Measurements from ENCODE around the gene ADAM11. TPM values are rescaled to one million over a fixed set of nuclear protein-coding genes. Genes with fewer than 3 reads are reported as not detected.
"Not testable (repeated sequence)": the region's sequence is repeated elsewhere in the genome, so short reads cannot be mapped to it uniquely, and the experiment has no call there.

Gene ADAM11, protein sequence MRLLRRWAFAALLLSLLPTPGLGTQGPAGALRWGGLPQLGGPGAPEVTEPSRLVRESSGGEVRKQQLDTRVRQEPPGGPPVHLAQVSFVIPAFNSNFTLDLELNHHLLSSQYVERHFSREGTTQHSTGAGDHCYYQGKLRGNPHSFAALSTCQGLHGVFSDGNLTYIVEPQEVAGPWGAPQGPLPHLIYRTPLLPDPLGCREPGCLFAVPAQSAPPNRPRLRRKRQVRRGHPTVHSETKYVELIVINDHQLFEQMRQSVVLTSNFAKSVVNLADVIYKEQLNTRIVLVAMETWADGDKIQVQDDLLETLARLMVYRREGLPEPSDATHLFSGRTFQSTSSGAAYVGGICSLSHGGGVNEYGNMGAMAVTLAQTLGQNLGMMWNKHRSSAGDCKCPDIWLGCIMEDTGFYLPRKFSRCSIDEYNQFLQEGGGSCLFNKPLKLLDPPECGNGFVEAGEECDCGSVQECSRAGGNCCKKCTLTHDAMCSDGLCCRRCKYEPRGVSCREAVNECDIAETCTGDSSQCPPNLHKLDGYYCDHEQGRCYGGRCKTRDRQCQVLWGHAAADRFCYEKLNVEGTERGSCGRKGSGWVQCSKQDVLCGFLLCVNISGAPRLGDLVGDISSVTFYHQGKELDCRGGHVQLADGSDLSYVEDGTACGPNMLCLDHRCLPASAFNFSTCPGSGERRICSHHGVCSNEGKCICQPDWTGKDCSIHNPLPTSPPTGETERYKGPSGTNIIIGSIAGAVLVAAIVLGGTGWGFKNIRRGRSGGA
- 10.4 and 12.3 TPM in 2 replicates for polyA plus RNA-seq (2014; cell fraction: cytosol; rRNA removed)
- 97.2 and 118 TPM in 2 replicates for polyA plus RNA-seq (2014; cell fraction: nucleus; rRNA removed)

GRCh38 chr17:44758414-44759085 is at the start of gene ADAM11:
ADAM11 (plus strand) TSS chr17:44758988; CDS start chr17:44759200, 212 bp downstream.
- DNase-seq (ENCODE audit: low spot score) = no peak

DNA sequence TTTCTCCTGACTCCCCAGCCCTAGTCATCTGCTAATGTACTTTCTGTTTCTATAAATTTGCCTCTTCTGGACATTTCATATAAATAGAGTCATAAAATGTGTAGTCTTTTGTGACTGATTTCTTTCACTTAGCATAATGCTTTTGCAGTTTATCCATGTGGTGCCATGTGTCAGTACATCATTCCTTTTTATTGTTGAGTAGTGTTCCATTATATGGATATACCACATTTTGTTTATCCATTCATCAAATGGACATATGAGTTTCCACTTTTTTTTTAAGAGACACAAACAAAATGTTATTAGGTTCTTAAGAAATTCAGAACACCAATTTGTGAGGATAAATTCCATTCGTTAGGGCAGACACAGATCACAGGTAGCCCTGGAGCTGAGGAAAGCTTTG is 39.3 kb upstream of the ADAM11 start:
- no peak for DNase-seq (ENCODE audit: low spot score)

GRCh38 chr17:44722254-44722653 is 36.5 kb upstream of the ADAM11 start:
- no peak for DNase-seq (ENCODE audit: low spot score)

- not testable (repeated sequence) for DNase-seq (ENCODE audit: low spot score)
Measured at GRCh38 chr17:44726121-44726520, 32.7 kb upstream of the ADAM11 start.

- DNase-seq (ENCODE audit: low spot score) = no peak
Measured at GRCh38 chr17:44733753-44734152, 25.0 kb upstream of the ADAM11 start.

GRCh38 chr17:44734272-44734671 is 24.5 kb upstream of the ADAM11 start:
- no peak for DNase-seq (ENCODE audit: low spot score)

GRCh38 chr17:44736551-44737240 is 22.1 kb upstream of the ADAM11 start:
- no peak for DNase-seq (ENCODE audit: low spot score)

- DNase-seq (ENCODE audit: low spot score) = no peak
Measured at GRCh38 chr17:44738214-44738906, 20.4 kb upstream of the ADAM11 start.

- no peak for DNase-seq (ENCODE audit: low spot score)
Measured at GRCh38 chr17:44741316-44741715, 17.5 kb upstream of the ADAM11 start.

DNA sequence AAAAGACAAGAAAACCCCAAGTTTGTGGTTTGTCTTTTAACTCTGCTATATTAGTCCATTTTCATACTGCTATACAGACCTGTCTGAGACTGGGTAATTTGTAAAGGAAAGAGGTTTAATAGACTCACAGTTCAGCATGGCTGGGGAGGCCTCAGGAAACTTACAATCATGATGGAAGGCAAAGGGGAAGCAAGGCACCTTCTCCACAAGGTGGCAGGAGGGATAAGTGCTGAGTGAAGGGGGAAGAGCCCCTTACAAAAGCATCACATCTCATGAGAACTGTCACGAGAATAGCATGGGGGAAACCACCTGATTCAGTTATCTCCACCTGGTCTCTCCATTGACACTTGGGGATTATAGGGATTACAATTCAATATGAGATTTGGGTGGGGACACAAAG is 13.5 kb upstream of the ADAM11 start:
- no peak for DNase-seq (ENCODE audit: low spot score)

- not testable (repeated sequence) for DNase-seq (ENCODE audit: low spot score)
Measured at GRCh38 chr17:44745738-44746137, 13.1 kb upstream of the ADAM11 start.

GRCh38 chr17:44747566-44747965 is 11.2 kb upstream of the ADAM11 start:
- DNase-seq (ENCODE audit: low spot score) = no peak

DNA sequence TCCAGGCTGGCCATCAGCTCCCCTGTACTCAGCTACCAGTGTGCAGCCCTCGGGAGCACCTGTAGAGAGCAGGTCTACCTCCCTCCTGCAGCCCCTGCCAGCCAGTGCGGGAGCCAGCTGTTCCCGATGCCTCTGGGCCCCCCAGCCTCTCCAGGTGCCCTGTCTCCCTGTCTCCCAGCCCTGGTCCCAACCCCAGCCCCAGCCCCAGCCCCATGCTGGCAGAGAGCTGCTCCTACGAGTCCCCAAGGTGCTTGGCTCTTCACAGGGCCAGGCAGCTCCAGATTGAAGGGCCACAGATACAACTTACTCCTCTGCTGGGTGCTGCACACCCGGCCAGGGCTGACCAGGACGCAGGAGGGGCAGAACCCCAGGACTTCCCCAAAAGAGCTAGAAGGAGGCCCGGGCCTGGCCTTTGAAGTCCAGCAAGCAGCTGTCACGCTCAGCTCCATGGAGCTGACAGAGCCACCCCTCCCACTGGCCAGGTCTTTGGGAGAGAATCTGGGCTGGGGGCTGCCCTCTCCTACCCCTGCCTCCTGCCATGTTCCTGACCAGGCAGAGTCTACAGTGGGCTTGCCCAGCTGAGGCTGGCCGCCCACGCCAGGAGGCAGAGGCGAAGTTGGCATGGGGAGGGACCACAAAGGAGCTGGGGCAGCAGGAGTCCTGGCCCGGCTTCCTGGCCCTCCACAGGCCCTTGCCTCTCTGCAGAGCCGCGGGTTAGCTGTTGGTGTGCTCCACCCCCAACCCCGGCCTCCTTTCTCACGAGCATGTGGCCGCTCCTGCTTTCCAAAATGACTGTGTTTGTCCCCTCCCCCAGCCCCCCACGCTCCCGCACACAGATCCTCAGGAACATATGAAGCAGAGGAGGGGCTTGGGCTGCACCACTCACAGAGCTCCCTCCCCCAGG is 9.5 kb upstream of the ADAM11 start:
- no peak for DNase-seq (ENCODE audit: low spot score)

- DNase-seq (ENCODE audit: low spot score) = no peak
Measured at GRCh38 chr17:44749980-44750318, 8.8 kb upstream of the ADAM11 start.

DNA sequence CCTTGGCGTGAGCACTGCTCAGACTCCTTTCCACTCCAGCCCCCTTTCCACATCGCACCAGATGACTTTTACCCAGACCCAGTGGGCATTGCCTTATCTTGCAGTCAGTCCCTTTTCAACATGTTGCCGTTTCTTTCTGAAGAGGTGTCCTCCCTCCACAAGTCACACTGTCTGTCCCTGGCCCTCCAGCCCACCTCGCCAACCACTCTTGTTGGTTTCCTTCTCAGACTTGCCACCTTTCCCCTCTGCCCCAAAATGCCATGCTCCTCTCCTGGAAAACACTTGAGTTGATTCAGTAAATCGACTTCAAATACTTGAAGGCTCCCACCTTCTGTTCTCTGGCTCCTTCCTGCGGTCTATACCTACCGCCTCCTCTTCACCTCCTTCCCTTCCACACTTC is 7.5 kb upstream of the ADAM11 start:
- no peak for DNase-seq (ENCODE audit: low spot score)

DNA sequence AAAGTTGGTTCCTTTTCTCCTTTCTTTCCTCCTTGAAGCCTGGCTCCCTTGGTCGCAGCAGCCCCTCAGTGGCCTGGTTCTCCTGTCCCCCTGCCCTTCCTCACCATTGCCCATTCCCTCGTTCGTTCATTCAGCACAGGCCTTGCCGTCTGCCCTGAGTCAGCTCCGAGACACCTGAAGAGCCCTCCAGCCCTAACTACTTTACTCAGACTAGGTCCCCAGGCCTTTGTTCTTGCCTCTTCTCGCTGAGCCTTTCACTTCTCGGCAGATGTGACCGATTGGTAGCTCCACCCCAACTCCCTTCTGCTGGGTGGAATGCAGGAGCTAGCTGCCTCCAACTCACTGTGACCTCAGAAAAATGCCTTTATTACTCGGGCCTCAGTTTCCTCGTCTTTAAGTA is 7.0 kb upstream of the ADAM11 start:
- no peak for DNase-seq (ENCODE audit: low spot score)

DNA sequence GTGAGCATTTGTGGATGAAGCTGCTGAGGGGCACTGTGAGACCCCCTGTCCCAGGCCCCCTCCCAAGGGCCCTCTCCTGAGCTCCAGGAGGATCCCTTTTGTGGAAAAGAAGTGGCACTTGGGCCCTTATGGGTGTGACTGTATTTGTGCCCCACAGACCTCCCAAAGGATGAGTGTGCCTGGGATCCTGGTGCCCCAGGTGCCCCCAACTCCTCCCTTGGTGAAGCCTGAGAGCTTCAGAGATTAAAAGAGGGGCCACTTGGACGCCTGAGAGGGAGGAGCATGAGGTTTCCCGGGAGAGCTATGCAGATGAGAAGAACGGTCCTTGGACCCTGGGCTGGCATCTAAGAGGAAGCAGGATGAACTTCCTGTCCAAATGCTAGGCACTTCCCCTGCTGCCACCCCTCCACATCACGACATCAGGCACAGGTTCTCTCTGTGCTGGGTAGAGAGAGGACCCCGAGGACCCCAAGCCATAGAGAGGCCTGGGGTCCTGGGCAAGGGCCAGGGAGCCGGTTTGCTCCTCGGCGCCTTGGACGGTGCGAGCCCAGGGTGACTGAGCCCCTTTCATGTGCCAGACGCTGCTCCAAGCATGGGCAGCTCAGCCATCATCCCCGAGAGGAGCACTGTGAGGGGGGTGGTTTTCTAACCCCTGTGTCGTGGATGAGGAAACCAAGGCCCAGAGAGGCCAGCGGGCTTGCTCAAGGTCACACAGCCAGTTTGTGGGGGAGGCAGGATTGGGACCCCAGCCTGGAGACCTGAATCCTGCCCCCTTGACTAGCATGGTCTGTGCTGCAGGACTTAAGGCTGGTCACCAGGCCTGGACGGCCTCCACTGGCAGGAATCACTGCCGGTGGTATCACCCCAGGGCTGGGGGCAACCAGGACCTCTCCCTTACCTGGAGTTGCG is 5.6 kb upstream of the ADAM11 start:
- DNase-seq (ENCODE audit: low spot score) = no peak

DNA sequence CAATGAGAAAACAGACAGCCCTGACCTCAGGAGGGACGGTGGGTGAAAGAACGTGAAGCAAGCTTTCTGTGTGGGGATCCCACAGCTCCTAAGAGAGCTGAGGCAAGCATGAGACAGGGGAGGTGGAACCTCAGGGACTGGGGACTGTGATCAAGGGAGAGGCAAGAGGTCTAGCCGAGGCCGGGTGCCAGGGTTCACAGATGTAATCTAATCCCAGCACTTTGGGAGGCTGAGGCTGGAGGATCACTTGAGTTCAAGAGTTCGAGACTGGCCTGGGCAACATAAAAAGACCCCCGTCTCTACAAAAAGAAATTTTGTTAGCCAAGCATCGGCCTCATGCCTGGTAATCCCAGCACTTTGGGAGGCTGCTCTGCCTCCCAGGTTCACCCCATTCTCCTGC is 4.5 kb upstream of the ADAM11 start:
- no peak for DNase-seq (ENCODE audit: low spot score)

GRCh38 chr17:44755180-44755579 is 3.6 kb upstream of the ADAM11 start:
- not testable (repeated sequence) for DNase-seq (ENCODE audit: low spot score)

Data from SK-N-DZ (cell line).